Anterior cingulate cortex (tissue), 58 donors: Measurements from ENCODE around the gene KCNMA1.

ENCODE experiments used
- DNase-seq, 58 donors: peaks; one replicate each; lab custom pipeline; 2025; lab: John Stamatoyannopoulos, UW

Gene KCNMA1

DNA sequence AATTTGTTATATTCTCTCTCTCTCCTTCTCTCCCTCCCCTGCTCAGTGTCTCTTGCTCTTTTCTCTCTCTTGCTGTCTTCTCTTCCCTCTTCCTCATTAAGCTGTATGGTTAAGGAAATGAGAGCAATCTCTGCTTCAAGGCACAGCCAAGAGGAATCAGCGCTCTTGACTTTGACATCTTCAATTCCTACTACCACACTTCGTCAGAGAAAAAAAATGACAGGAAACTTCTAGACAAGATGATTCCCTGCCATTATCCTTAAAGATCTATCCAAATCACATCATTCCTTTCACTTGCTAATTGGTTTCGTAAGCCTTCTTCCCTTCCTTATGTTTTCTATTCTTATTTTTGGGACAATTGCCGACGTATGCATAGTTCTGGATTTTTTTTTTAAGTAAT lies 425.0 kb downstream of the KCNMA1 start:
- no peak for DNase-seq

DNA sequence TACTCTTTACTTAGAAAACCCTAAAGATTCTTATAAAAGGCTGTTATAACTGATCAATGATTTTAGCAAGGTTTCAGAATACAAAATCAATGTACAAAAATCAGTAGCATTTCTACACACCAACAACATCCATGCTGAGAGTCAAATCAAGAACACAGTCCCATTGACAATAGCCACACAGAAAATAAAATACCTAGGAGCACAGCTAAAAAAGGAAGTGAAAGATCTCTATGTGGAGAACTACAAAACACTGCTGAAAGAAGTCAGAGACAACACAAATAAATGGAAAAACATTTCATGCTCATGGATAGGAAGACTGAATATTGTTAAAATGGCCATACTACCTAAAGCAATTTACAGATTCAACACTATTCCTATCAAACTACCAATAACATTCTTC lies 427.0 kb downstream of the KCNMA1 start:
- no peak for DNase-seq

DNA sequence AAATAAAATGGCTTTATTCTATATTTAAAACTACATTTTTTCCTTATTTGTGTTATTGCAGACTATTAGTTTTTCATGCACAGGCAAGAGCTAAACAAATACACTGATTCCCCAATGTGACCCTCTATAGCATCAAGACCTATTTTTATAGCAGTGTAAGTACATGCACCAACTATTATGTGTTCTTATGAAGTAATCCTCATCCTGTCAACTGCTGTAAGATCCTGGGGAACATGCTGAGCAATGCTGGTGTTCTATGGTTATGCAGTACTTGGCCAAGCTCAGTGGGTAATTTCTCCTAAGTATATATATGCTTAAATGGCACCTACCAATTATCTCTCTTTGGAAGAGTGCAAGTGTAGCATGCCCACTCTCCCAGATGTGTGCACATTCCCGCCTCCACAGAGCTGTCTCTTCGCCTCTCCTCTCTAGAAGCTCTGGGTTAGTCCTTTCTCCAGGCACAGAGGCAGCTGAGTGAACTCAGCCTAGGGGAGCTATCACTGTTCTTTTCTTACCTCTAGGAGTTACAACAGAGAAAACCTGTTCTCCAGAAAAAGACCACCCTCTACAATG lies 428.8 kb downstream of the KCNMA1 start:
- DNase-seq: no peak

DNA sequence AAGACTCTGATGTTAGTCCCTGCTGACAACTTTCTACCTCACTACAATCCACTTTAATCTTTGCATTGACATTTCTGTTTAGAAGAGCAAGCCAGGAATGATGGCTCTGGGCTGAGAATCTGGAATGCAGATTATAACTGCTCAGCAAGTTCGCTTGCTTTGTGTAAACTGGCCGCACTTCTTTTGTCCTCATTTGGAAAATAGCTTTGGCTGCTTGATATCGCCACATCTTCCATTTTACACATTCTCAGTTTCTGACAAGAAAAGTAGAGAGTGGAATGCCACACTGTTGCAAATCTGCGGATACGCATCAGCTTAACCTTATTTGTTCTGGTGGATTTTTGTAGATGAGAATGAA lies 429.8 kb downstream of the KCNMA1 start:
- DNase-seq: no peak

DNA sequence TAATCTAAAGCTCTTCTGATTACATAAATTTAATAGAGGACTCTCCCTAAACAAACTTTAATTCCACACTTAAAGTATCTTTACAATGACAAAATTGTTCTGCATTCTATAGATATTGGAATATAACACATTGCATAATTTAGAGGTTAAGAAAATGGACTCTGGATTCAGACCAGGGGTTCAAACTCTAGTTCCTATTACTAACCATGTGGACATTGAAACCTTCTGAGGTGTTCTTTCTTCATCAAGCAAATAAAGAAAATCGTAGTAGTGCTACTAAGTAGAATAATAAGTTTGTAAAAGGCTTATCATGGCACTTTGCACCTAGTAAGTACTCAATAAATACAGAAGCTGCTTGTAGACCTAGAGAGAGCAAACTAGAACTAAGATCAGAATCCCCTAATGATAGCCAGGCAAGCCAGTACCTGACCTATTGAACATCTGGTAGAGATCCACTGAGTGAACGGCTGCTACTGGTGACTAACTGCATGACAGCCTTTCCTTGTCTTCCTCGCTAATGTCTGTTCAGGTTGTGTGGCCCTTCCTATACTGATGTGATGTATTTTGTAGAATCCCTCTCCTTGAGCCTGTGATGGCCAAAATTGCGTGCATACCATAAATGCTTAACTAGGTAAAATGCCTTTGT lies 430.3 kb downstream of the KCNMA1 start:
- DNase-seq: no peak

DNA sequence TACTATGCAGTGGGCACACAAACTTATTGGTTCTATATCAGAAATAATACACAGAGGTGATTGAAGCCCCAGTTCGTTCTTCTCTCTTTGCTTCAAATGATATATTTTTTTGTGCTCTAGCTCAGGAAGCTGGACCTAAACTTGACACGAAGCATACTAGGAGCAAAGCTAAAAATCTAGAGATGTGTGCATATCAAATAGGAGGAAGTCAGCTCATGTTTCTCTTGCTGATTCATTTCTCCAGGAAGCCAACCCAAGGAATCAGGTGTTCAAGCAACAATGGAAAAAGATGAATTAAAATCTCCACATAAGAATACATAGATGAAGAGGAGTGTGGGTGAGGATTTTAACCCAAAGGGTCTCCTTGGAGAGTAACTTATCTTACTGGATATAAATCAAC lies 432.5 kb downstream of the KCNMA1 start:
- no peak for DNase-seq

DNA sequence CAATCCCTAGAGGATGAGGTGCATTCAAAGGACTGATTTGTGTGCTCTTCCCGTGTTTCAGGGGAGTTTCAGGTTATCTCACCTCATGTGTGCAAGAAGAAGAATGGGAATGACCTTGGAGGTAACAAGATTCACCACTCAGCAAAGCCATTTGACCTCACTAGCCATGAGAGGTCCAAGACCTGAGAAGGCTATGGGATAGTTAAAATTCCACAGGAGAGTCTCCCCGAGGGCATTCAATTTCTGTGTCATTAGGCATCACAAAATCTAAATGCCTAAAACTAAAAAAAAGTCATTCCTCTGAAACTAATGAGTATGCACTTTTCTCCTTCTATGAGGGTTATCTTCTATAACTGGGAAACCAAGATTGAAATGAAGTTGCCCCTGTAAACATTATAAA lies 433.4 kb downstream of the KCNMA1 start:
- DNase-seq: no peak

DNA sequence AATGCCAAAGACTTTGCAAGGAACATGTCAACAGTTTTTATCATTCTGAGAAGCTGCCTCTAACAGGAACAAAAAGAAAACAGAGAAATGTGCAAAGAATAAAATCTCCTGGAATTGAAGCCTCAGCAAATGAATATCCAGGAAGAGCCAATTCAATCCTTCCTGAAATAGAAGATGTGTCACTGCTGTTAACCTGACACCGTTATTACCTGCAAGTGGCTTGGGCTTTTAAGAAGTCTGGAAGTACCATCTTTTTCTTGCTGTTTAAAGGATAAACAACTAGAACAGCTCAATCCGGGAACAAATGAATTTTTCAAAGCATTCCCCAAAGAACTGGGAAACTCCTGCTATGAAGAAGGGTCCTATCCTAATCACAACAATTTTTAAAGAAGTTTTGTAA lies 434.8 kb downstream of the KCNMA1 start:
- no peak for DNase-seq

DNA sequence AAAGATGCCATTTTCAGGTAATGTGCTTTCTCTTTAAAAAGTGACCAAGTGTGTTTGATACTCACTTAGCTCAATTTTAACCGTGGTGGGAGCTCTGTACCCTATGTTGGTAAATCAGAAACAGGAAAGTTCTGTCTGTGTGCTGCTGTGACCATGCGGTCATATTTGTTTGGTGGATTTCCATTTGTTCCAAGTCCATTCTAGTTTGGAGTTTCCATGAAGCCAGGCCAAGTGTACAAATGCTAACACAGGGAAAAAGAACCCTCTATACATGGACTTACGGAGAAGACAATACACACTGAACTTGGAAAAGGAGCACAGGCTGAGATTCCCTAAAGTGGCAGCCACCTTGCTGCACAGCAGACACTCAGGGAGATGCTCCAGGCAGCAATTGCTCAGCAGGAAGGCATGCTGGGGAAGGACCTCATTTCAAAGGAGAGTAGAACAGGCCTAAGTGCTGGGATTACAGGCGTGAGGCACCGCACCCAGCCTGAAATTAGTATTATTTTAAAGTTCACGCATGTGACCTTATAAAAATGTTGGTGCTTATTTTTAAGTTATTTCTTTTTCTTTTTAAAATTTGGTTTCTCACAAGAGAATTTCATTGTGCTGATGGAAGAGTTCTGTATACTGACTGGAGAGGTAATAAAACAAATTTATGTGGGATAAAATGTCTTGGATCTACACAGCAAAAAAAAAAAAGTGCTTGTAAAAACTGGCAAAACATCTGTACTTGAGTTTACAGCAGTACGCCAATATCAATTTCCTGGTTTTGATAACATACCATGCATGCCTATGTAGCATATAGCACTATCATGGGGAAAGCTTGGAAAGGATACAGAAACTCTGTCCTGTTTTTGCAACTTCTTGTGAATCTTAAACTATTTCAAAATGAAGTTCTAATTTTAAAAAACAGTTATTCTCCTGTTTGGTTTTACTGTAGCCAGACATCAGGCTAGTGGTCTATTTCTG lies 436.2 kb downstream of the KCNMA1 start:
- DNase-seq: no peak

DNA sequence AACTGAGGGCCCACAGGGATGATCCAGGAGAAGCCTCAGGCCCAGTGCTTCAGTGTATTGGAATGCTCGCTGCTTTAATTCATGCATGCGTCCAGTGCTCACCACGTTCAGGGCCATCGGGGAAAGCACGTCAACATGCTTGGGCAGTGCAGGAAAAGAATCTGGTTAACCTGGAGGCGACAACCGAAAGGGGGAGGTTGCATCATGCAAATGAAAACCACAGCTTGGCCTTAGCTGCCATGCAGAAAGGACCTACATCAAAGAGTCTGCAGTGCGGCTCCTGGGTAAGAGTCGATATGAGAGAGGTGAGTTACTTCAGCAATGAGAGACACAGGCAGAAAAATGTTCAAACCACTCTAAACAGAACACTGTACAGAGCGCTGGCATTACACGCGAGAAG lies 440.1 kb downstream of the KCNMA1 start:
- no peak for DNase-seq

DNA sequence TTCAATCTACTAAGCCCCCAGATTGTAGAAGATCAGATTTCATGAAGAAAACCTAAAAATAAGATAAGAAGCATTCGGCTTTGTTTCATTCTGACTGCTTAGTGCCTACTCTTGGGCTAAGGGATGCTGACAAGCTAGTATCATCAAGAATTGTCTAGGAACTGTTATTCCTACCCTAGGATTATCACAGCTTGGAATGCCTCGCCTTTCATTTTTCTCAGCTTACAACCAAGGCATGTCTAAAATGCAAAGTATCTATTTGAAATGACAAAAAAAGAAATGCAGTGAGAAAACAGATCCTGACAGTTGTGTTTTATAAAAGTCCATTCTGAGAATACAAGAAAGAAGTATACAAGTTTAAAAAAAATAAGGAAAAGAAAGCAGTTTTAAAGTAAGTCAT lies 441.0 kb downstream of the KCNMA1 start:
- DNase-seq: no peak

DNA sequence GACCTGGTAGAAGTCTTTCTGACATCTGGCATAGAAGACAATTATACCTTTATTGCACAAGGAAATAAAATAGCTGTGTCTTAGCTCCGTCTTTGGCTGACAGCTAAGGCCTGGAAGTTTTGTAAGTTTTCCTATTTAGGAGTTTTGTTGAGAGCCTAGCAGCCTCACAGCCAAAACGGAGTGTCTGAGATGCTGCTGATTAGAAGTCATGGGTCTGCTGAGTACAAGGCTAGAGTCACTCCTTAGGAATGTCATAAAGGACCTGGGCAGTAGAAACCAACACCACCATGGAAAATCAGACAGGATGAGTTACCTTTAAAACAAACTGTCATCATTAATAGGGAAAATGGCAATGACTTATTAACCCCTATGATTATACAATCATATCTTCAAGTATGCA lies 442.5 kb downstream of the KCNMA1 start:
- DNase-seq: no peak

DNA sequence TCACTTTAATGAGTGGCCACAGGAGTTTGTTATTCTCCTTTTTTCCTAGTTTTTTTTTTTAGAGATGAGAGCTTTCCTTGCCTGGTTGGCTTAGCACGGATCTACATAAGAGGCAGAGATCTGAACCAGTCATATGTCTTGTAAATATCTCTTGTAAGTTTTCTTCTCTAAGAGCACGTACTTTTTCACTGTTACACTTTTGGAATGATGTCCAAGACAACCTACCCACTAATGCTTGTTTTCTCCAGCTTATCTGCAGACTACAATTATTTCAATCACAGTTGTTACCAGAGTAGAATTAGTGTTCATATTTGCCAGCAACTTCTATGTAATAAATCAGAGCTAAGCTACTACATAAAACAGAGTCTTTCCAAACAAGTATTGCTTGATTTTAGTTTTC lies 444.6 kb downstream of the KCNMA1 start:
- no peak for DNase-seq

DNA sequence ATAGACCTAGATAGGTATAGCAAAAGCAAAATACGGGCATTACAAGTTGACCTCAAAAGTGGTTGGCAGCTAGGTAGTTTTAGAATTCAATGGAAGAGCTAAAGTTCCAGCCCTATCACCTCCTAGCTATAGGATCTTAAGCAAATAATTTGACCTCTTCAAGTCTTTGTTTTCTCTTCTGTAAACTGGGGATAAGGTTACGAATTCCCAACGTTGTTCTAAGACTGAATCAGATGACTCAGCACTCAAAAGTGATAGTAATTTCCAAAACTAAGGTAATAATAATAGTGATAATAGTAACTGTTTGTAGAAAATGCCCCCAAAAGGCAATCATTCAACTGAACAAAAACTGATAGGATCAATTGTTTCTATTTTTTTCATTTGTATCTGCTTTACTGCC lies 445.2 kb downstream of the KCNMA1 start:
- DNase-seq: no peak

DNA sequence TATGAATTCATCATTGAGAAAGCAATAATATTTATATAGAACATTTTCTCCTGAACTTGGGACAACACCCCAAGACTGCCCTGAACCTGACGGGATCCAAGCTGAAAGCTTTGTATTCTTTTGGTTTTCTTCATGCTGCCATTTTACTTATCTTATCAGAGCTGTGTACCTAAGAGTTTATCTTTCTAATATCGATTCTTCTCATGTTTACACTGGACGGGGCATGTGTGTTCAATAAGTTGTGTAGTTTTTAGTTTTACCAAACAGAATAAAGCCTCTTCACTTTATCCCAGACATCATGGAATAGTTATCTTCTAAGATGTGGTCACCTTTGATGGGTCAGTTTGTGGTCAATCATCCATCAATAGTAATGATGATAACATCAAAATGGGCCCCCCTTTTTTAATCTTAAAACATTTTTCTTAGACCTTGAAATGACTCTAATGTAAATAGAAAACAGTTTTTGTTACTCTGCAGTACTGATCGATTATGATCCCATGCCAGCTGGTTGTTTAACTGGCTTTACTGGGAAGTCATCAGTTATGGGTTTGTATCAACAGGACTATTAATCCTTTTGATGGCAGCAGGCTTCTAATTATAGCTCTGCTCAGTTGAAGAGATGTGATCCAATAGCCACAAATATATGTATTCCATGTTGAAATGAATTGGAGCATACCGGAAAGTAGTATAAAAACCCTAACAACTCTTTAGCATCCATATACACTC lies 446.1 kb downstream of the KCNMA1 start:
- DNase-seq: no peak

DNA sequence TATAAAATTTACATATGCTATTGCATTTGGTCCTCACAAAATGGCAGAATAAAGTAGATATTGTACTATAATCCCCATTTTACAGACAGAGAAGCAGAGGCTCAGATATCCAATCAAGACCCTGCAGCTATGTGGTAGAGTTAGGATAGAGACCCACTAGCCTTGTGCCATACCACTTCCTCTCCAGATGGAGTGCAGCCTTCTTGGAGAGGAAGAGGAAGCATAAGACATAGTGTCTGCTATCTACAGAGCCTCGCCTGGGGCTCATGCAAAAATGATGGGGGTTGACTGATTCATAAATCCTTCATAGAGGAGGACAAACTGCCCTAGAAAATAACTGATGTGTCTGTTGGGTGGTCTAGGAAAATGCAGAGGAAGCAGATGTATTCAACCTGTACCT lies 447.3 kb downstream of the KCNMA1 start:
- DNase-seq: no peak

DNA sequence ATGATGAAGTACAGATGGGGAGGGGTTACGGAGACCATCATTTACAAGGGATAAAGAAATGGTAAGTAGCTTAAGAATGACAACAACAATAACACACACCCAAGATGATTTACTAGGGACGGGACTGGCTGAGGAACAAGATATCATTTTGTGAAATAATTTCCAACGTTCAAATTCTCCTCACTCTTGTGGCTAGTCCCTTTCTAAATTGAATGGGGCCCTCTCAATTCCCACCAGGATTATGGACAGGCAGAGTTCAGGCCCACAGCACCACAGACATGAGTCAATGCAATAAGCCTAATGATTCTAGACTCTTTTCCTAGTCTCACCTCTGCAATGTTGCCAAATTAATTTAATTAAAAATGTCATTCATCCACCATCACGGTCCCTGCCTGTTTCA lies 448.1 kb downstream of the KCNMA1 start:
- DNase-seq: no peak

DNA sequence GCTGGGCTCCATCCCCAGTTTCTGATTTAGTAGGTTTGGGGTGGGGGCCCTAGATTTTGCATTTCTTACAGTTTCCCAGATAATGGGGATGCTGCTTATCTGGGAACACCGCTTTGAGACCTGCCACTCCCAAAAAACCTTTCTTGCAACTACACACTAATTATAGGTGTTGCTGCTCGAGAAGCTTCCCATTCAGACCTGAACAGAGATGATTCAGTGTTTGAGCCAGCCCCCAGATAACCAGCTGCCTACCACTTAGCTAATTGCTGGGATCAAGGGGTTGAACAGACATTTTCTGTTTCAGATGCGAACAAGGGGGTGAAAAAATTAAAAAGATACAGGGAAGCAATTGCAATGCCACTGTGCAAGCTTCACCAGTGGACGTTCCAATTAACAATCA lies 448.5 kb downstream of the KCNMA1 start:
- DNase-seq: no peak

DNA sequence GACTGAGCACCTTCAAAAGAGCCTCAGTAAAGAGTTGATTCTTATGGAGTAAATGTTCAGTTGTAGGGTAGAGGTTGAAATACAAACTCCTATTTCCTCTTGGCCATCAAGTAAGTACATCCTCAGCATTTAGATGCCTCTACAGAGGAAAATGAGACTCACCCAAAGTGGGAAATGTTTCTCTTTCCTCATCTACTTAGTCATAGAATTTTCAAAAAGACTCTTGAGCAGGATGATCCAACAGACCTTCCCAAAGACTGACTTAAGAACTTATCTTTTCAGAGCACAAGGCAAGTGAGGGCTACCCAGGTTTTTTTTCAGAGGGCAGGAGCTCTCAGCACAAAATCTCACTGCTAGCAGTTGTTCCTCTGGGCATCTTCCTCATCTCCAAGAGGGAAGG lies 449.1 kb downstream of the KCNMA1 start:
- DNase-seq: no peak

DNA sequence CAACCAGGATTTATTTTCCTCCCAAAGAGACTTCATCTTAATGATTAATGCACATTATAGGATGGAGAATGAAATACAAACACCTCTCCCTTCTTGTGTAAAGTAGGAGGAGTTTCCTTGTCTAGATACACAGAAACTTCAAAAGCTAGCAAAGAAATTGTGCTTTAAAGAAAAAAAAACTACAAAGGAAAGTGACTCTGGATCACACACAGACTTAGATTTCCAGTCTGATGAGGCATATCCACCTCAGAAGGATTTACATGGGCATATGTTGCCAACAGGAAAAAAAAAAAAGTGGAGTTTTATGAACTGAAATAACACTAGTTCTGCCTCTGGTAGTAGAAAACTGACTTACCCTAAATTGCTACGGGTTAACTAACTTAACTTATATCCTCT lies 449.6 kb downstream of the KCNMA1 start:
- no peak for DNase-seq

DNA sequence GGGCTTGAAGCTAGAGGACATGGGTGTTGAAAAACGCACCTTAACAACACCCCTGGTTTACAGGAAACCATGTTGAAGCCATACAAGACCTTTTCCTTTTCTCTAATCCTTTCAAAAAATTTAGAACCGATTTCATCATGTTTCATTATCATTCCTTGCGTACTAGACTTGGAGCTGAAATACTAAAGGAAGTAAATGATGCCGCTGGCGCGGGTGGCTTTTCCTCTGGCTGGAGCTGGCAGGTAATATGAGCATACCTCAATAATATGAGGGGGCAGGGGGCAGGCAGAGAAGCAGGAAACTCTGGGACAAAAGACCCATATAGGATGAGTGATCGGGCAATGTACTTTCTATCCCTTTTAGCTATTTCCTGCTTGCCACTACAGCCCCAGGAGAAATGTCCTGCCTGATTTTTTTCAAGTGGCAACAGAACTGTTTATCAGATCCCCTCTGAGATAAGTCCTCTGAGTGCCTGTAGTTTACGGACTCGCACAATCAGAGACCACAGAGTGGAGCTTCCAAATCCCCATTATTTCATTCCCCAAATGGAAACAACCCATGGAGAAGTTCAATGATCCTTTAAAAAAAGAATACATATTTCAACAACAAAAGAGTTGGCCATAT lies 450.1 kb downstream of the KCNMA1 start:
- DNase-seq: no peak
